HG02763 (cell line): ENCODE results near the gene GNL3L.
"Not testable (repeated sequence)": the region's sequence is repeated elsewhere in the genome, so short reads cannot be mapped to it uniquely, and the experiment has no call there.

ENCODE experiments used
- ATAC-seq: cut with Tn5 transposase; IDR thresholded peaks from one replicate; pipeline ENCODE4 v1.9.1; 2021; ENCODE audit warnings: mild to moderate bottlenecking, moderate library complexity; ENCODE audit not compliant: unreplicated experiment

The GNL3L gene

GRCh38 chrX:54529552-54530356, at the start of gene GNL3L:
Gene GNL3L, plus strand, starts transcription at chrX:54530219. Its CDS starts 2,348 bp downstream, at chrX:54532567.
- ATAC-seq: peak; percentile 77

GRCh38 chrX:54482839-54483593, 47.0 kb upstream of the GNL3L start:
- ATAC-seq: no peak

- ATAC-seq: no peak
Measured at GRCh38 chrX:54483946-54484345, 46.1 kb upstream of the GNL3L start.

- ATAC-seq: no peak
Measured at GRCh38 chrX:54484666-54485065, 45.4 kb upstream of the GNL3L start.

GRCh38 chrX:54489819-54490218, 40.2 kb upstream of the GNL3L start:
- ATAC-seq: not testable (repeated sequence)

- ATAC-seq: no peak
Measured at GRCh38 chrX:54492340-54492739, 37.7 kb upstream of the GNL3L start.

- ATAC-seq: no peak
Measured at GRCh38 chrX:54494166-54494988, 35.6 kb upstream of the GNL3L start.

- ATAC-seq: no peak
Measured at GRCh38 chrX:54494989-54495813, 34.8 kb upstream of the GNL3L start.

- no peak for ATAC-seq
Measured at GRCh38 chrX:54495814-54496516, 34.1 kb upstream of the GNL3L start, which contains the start of gene FGD1. Gene FGD1, minus strand, starts transcription at chrX:54496234. Its CDS starts 802 bp downstream, at chrX:54495432.

- no peak for ATAC-seq
Measured at GRCh38 chrX:54496517-54496852, 33.5 kb upstream of the GNL3L start.

- ATAC-seq: no peak
Measured at GRCh38 chrX:54496936-54497335, 33.1 kb upstream of the GNL3L start.

- ATAC-seq: no peak
Measured at GRCh38 chrX:54509400-54509799, 20.6 kb upstream of the GNL3L start.

GRCh38 chrX:54529151-54529550, 868 bp upstream of the GNL3L start:
- no peak for ATAC-seq

- ATAC-seq: peak; percentile 19
Measured at GRCh38 chrX:54530357-54530900, 410 bp downstream of the GNL3L start.

GRCh38 chrX:54534271-54534670, 4.3 kb downstream of the GNL3L start:
- ATAC-seq: no peak

- no peak for ATAC-seq
Measured at GRCh38 chrX:54540289-54540688, 10.3 kb downstream of the GNL3L start.

- not testable (repeated sequence) for ATAC-seq
Measured at GRCh38 chrX:54542239-54542638, 12.2 kb downstream of the GNL3L start.

- ATAC-seq: no peak
Measured at GRCh38 chrX:54550821-54551220, 20.8 kb downstream of the GNL3L start.

GRCh38 chrX:54551801-54552200, 21.8 kb downstream of the GNL3L start:
- ATAC-seq: no peak
